NK-92 treated with Interleukin-12 subunit alpha and Interleukin-12 subunit beta, amount 100 ng/mL, for 24 hours (cell line): ENCODE data around the gene PNMA1.

Source experiments
- DNase-seq: peaks from one replicate; lab custom pipeline; 2025; lab: John Stamatoyannopoulos, UW

PNMA1 gene

DNA sequence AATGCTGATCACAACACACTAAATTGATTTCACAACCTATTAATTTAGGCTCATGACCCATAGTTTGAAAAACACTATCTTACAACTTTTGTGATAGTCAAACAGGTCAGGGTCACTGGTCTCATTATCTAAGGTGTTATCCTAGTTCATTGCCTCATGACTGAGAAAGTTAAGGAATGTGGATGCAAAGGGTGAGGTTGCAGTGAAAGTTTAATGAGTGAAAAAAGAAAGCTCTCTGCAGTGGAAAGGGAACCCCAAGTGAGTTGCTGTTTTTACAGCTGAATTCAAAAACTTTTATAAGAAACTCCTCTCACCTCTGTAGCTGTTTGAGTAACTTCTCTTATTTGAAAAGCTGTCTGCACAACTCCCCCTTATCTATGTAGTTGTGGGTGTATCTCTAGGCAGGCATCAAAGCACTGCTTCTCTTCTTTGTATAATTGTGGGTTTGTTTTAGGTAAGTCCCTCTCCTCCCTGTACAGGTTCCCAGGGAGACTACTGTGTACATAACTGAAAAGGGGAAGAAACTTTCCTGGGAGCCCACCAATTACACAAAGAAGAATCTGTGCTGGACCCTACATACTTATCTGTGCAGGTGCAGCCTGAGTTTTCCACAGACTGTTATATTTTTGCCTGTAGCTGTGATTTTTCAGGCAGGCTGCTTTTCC lies 50.5 kb downstream of the PNMA1 start:
- no peak for DNase-seq

DNA sequence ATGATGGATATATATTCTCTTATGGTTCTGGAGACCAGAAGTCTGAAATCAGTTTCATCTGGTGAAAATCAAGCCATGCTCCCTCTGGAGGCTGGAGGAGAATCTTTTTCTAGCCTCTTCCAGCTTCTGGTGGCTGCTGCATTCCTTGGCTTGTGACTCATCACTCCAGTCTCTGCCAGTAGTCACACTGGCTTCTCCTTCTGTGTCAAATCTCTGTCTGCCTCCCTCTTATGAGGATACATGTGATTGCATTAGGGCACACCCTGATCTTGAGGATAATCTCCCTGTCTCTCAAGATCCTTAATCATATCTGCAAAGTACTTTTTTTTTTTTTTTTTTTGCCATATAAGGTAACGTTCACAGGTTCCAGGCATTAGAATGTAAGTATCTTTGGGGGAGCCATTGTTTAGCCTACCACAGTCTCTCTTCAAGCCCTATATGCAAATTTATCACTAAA lies 51.7 kb downstream of the PNMA1 start:
- DNase-seq = no peak

DNA sequence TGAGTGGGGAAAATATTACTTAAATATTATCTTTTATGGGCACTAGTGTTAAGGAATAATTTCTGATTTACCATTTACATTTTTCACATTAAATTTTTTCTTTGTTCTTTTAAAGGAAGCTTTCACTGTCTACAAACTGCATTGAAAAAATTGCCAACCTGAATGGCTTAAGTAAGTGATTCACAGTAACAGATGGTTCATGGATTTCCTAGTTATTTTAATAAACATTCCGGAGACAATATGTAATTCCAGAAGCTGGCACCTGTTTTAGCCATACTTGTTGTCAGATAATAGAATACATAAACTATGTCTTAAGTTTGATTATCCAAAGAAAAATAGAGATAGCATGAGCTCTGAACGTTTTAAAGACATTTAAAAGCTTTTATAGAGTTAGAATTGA lies 52.3 kb downstream of the PNMA1 start:
- no peak for DNase-seq
